ENCODE measurements around the gene PSPC1.

Gene PSPC1

DNA sequence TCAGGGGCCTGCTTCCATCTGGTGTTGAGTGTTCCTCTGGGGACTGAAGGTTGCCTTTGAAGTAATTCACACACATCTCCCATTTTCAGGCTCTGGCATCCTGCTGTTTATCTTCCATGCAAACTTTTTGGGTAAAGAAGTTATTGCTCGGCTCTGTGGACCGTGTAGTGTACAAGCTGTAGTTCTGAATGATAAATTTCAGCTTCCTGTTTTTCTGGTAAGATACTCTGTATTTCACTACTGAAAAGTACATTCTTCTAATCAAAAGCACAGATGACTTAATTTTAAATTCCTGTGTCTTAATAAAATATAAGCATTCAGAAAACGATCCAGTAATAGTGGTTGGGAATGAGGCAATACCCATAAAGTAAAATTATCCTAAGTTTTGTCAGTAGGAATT lies 112.6 kb downstream of the PSPC1 start:
- no peak for DNase-seq

DNA sequence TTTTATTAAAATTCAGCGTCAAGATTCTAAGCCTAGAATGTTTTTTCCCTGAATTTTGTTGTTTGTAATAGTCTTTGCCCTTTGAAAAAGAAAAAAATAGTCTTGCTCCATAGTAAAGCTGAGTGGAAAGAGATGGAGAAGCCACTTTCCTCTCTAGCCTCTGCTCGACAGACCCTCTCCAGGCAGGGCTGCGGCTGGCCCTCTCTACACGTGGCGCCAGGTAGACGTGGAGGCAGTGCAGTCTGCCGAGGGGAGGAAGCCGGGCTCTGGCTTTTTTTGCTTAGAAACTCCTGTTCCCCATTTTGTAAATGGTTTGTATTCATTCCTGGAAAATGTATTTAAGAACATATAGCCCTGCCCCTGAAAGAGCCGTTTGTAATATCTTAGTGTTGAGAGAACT lies 114.0 kb downstream of the PSPC1 start:
- DNase-seq, result no peak

GRCh38 chr13:19665427-19665859 lies 117.3 kb downstream of the PSPC1 start:
- peak in 1 of 2 donors; percentile 8 for DNase-seq

GRCh38 chr13:19664481-19665230 lies 118.1 kb downstream of the PSPC1 start:
- no peak for DNase-seq

DNA sequence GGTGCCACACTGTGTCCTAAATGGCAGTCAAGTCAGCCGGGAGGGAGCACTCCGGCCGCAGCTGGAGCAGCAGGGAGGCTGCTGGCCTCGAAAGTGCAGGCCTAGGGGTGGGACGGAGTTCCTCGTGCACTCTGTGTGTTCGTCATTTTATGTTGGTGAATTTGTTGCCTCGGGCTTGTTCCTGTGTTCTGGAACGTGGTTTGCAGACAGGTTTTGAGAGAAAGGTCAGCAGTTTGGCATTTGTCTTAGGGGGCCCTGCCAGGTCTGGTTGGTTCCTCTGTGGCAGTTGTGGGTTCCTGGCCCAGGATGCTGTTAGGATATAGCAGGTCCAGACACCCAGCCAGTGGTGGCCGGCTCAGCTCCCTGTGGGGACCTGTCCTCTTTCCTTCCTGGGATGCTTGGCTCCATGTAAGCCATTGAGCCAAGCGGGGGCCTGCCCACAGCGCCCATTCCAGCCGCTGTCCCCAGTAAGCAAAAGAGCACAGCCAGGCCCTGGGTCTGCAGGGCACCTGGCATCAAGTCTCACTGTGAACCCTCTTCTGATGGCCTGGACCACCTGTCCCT lies 119.2 kb downstream of the PSPC1 start:
- DNase-seq, result no peak

- no peak for DNase-seq
Observed at GRCh38 chr13:19661561-19661960, 121.2 kb downstream of the PSPC1 start.

GRCh38 chr13:19661126-19661525 lies 121.6 kb downstream of the PSPC1 start:
- no peak for DNase-seq

GRCh38 chr13:19658831-19659230 lies 123.9 kb downstream of the PSPC1 start:
- no peak for DNase-seq

- DNase-seq, result no peak
Observed at GRCh38 chr13:19657872-19658591, 124.7 kb downstream of the PSPC1 start.
